ENCODE results near the gene KCNJ6. TPM values are rescaled to one million over a fixed set of nuclear protein-coding genes. Genes with fewer than 3 reads are reported as not detected.
"Not testable (repeated sequence)": the region's sequence is repeated elsewhere in the genome, so short reads cannot be mapped to it uniquely, and the experiment has no call there.

Gene KCNJ6
- total RNA-seq, 1 donor from 2014 or later: 0.12 TPM

DNA sequence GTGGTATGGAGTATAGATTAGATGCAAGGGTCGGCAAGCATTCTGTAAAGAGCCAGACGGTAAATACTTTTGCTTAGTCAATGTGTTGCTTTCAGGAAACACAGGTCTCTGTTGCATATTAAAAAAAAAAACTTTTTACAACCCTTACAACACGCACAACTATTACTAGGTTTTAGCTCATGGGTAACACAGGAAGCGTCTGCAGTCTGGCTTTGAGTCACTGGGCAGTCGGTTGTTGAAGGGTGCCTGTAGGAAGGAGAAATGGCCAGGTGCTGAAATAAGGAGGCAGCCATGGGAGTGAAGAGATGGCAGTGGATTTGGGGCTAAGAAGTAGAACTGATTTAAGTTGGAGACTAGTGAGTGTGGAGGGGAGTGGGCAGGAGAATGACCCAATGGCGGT, 192.1 kb downstream of the KCNJ6 start:
- DNase-seq (ENCODE audit: low spot score): no peak

DNA sequence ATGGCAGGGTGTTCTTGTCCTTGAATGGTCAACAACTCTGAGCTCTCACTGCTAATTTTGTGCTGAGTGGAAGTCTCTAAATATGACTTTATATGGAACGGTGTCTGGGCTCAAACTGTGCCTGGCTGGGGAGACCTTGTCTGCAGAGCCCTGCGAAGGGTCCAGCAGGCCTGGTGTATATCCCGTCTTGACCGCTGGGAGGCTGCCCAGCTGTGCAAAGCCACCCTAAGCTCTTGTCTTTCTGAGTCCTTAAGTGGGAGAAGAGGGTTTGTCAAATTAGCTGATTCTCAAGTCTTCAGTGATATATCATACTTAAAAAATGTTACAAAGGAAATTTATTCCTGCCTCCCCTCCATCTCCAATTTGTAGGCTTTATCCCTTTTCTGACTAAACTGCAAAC, 198.7 kb downstream of the KCNJ6 start:
- no peak for DNase-seq (ENCODE audit: low spot score)

DNA sequence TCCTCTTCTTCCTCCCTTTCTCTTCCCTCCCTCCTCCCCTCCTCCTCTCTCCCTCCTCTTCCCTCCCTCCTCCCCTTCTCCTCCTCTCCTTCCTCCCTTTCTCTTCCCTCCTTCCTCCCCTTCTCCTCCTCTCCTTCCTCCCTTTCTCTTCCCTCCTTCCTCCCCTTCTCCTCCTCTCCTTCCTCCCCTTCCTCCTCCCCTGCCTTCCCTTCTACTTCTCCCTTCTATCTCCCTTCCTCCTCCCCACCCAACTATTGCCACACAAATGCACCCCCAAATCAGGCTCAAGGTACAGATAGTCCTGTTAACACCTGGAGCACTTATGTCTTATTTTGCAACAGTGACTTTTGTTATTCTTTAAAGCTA, 203.7 kb downstream of the KCNJ6 start:
- DNase-seq (ENCODE audit: low spot score): not testable (repeated sequence)

DNA sequence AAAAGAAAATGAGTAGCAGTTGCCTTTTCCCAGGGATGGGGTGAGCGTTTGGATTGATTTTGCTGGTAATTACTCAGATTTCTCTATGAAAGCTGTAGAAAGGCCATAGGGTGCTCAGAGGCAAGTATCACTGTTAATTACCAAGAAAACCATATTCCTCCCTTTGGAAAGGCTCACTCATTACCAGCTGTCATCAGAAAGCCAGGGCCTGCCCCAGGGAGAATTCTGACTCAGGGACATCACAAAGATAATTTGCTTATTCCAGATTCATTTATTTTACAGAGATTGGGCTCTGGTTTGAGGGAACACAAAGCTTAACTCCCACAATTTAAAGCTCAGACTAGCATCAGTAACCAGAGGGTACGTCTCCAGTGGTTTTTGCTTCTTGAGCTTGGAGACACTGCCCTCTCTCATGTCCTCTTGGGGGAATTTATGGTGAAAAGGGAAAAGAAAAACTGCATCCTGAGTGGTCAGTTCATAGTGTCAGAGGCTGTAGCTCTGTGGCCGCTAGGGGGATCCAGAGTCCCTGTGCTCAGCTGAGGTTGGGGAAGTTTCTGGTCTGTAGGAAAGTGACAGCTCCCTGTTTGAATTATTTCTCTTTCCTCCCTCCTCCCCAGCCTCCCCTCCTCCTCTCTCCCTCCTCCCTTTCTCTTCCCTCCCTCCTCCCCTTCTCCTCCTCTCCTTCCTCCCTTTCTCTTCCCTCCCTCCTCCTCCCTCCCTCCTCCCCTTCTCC, 204.3 kb downstream of the KCNJ6 start:
- DNase-seq (ENCODE audit: low spot score): peak; percentile 56

DNA sequence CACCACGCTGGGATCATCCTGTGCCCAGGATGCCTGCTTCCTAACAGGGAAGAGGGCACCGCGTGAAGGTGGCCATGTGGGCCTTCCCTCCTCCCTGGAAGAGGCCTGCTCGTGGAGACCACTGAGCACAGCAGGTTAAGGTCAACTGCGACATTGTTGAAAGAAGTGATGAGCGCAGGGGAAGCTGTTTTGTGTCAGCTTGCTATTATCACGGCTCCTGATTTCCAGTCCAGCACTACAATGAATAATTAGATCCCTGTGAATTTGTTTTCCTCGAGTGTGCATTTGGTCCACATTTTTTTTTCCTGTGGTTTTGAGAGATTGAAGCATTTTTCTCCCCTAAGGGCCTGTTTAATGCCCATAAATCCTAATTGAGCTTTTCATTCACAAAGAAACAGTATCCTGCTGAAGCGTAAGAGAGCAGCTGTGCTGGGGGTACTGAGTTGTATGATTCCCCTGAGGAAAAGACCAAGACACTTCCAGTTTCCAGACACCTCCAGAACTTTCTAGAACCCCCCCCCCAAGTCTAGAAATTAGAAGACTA, 204.9 kb downstream of the KCNJ6 start:
- no peak for DNase-seq (ENCODE audit: low spot score)

DNA sequence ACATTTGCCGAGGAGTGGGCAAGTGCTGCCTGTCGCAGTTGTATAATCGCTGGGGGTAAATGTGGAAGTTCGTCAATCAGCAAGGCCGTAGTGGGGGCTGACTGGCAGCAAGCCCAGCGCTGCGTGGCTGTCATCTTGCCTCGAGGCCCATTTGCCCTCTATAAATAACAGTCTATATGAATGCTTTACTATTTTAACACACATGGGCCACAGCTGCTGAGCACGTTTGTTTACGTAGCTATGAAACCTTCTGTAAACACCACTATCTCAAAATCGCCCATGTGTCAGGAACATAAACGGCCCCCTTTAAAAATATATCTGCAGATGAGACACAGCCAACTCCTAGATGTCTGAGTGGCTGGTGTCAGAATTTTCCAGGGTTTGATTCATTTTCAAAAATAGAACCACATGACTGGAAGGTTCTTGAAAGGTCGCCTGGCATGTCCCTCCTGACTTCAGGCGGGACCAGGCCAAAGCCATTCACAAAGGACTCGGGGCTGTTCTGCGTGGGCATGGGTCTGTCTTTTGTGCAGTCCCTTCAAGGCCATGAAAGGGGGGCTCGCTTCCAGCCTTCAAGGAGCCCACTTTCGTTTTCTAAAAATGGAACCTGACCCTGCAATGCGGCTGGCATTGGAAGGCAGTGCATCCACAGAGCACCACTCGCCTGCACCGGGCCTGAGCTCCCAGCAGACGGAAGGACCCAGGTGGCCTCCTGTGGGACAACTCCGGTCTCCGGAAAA, 205.5 kb downstream of the KCNJ6 start:
- no peak for DNase-seq (ENCODE audit: low spot score)

DNA sequence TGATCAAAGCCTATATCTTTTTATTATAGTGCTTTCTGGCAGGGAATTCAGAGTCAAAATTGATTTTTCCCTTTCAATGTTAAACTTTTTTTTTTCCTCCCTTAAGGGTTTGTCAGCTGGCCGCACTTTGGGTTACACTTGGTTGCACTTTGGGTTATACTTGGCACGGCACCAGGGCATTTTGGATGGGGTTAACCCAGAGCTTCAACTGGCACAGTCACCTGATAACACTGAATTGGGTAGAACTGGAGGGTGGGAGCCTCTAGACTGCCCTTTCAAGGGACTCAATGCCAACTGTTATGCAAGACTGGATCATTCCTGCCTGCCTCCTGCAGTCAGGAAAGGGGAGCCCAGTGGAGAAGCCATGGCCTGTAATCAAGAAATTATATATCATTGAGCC, 211.5 kb downstream of the KCNJ6 start:
- no peak for DNase-seq (ENCODE audit: low spot score)

DNA sequence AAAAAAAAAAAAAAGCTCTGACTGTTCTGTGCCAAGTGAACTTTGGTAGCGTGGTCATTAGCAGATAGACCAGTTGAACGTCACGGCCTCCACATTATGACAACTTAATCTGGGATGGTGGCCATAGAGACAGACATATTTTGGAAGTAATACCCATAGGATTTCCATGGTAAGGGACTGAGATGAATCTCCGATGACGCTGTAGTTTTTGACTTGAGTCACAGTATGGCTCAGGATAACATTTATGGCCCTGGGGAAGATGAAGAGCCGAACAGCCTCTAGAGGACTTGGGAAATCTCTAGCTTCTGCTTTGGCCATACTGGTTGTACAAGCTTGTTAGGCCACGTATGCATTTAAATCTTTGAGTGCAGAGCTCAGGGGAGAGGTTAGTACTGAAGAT, 214.0 kb downstream of the KCNJ6 start:
- no peak for DNase-seq (ENCODE audit: low spot score)

DNA sequence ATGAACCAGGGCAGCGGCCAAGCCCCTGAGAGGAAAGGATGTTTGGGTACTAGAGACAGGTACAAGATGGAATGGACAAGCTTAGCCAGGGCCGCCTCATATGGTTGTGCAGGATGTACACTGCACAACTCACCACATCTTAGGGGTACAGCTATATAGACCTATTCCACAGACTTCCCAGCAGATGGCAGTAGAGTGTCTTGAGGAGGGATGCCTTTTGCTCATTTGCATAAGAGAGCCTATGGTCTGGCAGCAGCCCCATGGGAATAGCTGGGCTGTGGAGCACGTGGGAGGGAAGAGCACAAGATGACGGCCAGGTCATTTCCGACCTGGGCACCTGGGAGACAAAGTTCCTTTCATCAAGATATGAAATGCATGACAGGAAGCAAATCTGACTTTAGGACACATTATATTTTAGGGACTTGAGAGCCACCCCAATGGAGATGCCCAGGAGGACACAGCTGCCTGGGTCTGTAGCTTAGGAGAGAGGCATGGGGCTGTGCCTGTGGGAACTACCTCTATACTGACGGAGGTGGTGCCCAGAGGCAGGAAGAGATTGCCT, 215.5 kb downstream of the KCNJ6 start:
- DNase-seq (ENCODE audit: low spot score): no peak

DNA sequence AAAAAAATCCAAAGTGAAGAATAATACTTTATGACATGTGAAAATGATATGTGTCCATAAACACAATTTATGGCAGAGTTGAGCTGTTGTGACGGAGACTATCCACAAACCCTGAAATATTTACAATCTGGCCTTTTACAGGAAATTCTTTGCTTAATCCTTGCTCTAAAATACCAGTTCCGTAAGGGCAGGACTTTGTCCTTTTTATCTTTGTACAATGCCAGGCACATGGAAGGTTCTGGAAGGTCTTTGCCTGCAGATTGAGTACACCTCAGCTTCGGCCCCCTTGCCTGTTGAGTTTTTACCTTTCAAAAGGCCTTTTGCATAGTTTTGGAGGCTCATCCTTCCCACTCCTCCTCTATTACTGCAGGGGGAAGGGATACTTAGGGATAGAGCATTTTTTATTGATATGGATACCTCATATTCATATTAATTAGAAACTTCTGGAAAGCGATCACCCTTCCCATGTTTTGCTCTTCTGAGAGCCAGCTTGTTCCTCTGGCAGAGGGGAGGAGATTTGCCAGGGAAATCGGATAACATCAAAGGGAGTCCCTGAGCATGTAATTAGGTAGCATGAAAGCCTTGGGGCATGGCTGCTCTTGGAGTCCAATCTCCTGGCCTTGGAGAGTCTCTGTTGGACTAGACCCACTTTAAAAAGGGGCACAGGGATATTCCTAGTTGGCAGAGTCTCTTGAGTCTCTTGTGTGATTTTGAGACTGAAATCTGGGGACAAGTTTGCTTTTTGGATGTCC, 217.1 kb downstream of the KCNJ6 start:
- DNase-seq (ENCODE audit: low spot score): no peak

DNA sequence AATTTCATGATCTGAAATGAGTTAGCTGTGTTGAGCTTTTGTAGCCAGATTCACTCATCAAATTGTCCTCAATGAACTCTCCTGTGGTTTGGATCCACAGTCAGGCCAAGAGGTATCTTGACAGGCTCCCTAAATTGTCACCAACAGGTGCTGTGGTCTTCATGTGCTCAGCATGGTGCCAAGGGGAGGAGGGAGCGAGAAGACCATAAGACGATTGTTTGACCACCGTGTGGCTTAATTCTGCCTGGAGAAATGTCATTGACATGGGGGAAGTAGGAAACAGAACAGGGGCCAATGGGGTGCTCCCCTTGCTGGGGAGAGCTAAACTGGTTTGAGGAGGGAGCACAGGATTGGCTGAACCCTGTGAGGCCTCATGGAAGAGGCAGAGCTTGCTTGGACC, 219.3 kb downstream of the KCNJ6 start:
- DNase-seq (ENCODE audit: low spot score): no peak

DNA sequence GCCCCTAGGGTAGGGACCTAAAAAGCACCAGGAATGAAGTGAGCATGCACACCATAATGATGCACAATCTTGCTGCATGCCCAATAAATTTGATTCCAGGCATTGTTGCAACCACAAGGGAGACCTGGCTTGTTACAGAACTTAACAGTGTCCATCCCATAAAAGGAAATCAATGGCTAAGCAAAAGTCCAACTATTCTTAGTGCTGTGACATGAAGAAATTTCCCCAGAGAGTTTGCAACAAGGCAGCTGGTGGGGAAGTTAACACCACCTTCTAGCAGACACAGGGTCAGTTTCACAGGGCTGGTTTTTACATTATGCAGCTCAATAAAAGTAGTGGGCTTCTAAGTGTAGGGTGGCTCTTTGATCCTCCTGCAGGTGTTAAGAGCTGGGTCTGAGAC, 221.1 kb downstream of the KCNJ6 start:
- no peak for DNase-seq (ENCODE audit: low spot score)

DNA sequence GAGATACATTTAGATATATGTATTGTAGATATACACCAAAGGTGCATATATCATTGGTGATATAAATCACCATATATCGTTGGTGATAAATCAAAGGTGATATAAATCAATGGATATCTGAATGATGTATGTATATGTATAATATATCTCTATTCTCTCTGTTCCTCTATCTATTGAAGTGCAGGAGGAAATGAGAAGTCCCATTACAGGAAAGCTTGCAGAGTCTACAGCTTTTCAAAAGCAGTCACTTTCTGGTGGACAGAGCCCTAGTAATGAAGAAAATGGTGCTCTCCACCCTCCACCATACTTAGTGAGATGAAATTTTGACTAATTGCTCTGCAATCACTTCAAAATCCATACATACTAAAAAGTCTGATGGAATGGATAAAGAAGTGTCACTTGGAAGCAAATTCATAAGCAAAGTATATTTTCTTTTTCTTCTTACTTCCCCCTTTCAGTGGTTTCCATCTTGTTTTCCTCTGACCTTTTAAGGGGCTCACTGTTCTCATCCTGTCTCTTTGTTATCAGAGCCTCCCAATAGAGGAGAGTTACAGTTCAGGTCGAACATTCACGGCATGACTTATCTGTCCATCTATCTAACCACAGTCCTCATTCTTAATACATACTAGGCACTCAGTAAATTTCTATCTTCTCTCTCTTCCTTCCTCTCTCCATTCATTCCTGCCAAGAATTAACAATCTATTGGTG, 227.2 kb downstream of the KCNJ6 start:
- DNase-seq (ENCODE audit: low spot score): no peak

DNA sequence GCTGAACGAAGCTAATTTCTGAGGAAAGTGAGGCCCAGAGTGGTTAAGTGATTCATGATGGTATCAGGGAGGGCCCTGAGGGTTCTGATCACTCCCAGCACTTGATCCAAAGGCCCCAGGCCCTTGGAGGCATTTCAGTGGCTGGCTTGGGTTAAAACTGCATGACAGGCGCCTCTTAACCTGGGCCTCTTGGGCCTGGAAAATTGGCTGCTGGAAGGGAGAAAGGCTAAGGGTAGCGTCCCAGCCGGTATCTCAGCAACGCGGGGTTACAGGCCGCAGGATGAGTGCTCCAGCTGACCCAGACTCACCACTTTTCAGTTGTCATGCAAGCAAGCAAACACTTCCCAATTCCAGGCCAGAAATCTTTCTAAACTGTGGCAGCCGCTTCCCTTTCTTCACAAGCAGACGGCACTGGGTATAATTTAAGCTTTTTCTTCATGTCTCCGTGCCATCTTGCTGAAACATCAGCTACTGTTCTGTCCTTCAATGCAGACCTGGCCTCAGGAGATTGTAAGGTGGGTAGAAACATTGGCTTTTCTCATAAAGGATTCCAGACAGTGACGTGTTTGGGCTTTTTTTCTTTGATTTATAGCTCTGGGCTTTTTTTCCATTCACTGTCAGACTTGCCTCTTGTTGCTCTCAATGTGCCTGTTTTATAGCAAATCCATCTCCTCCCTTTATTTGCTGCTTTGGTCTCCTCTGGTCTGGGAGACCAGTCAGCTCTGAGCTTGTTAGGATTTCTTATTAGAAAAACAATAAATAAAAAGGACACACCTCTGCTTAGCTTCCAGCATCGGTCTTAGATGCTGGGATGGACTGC, 229.1 kb downstream of the KCNJ6 start:
- no peak for DNase-seq (ENCODE audit: low spot score)

DNA sequence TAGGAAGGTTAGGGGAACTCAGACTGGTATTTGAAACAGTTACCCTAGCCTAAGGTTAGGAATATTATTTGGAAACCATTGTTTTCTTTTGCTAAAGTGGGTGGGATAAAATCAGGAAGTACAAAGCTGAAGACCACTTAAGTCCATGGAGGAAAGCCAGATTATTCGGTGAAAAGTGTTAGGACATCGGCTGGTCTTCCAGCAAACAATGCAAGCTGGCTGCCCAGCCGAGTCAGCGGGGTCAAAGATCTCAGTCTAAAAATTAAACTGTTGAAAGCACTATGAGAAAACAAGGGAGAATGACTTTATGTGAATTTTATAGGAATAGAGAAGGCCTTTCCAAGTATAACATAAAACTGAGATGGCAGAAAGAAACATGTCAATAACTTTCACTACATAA, 231.7 kb downstream of the KCNJ6 start:
- DNase-seq (ENCODE audit: low spot score): no peak

DNA sequence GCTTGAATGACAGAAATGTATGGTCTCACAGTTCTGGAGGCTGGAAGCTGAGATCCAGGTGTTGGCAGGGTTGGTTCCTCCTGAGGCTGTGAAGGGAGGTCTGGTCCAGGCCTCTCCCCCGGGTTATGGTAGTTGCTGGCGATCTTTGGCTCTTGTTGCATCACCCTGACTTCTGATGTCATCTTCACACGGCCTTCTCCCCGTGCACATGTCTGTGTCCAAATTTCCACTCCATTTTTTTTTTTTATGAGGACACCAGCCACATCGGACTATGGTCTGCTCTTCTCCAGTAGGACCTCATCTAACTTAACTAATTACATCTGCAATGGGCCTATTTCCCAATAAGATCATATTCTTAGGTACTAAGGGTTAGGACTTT, 232.2 kb downstream of the KCNJ6 start:
- DNase-seq (ENCODE audit: low spot score): no peak

DNA sequence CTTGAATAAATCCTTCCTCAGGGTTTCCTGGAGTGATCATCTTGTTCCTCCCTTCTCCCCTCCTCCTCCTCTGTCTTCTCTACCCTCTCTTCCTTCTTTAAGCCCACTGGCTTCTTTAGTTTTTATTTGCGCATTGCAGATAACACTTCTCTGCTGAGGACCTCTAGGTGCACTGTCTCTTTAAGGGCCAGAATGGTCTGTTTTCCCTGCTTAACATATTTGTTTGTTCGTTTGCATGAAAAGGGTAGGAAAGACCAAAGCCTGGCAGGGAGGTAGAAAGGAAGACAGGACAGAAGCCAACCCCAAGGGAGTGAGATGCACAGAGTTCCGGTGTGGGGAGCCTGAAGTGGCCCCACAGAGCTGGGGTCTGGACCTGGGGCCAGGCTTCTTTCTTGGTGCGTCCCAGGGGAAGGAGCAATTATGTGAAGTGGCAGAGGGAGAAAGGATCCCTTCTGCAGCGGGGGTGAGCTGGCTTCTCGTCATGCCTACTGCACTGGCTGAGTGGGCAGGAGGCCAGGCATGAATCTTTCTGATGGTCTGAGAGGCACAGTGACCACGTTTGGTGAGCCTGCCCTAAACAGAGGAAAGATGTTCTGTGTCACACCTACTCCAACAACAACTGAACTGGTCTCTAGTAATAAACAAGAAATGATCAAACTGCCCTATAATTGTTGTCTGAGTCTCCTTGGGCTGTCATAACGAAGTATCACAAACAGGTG, 232.7 kb downstream of the KCNJ6 start:
- no peak for DNase-seq (ENCODE audit: low spot score)

DNA sequence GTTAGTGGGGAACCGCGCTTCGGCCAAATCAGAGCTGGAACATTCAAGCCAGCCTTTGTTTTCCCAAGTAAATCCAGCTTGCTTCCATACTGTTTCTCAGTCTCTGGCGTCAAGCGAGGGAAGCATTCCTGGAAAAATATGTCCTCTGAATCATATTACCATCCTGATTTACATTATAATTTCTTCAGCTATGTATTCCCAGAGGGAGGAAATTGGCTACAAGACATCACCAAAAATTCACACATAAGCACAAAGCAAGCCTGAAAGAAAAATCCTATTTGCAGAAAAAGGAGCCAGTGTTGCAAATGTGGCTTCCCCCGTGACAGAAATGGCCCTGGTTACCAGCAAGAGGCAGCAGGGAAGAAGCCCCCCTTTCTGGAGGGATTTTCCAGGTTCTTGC, 233.3 kb downstream of the KCNJ6 start:
- no peak for DNase-seq (ENCODE audit: low spot score)

DNA sequence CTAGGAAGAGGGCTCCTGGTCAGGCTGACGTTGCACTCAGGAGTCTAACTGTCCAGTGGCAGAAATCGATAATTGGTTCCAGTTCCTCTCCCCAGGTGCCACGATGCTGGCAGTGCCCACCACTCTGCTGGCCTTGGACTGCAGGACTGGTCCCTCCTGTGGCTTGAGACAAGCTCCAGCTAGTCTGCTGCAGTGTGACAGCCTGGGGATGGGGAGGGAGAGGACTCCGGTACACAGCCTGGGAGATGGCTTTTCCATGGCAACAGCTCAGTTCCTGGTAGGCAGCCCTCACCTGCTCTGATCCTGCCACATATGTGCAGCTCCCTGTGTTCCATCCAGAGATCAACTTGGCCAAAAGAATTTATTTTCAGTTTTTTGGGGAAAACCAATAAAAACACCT, 239.3 kb downstream of the KCNJ6 start:
- DNase-seq (ENCODE audit: low spot score): no peak

DNA sequence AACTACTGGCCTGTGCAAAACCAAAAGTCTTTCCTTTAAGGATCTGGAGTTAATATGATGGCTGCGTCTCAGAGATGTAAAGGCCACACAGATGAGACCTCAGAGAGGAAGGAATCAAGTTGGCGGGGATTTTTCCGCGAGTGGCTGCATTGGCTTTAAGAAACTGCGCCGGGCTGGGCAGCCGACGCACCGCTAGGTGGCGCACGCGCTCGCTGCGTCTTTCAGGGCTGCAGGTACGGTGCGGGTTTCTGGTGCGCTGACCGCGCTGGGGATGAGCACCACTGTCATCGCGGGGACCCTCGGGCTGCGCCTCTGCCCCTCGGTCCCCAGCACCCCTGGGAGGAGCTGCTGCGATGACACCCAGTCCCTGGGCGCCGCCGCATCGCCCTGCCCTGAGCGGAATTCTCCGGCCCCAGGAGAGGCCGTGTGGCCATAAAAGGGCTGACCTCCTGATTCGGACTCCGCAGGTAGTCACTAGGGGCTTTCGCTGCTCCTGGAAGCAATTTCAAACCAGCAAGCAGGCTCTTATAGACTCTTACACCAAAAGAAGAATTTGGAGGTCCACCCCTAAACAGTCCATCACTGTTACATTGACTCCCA, 241.0 kb downstream of the KCNJ6 start:
- DNase-seq (ENCODE audit: low spot score): peak; percentile 51

Data from mucosa of gallbladder (tissue), 1 donor.